GM18502 (cell line): ENCODE data around the gene SCYL3.
"Not testable (repeated sequence)": the region's sequence is repeated elsewhere in the genome, so short reads cannot be mapped to it uniquely, and the experiment has no call there.

Experiments used
- ATAC-seq: cut with Tn5 transposase; IDR thresholded peaks from one replicate; pipeline ENCODE4 v1.9.1; 2021; ENCODE audit warnings: mild to moderate bottlenecking; ENCODE audit not compliant: unreplicated experiment, poor library complexity

The SCYL3 gene, protein sequence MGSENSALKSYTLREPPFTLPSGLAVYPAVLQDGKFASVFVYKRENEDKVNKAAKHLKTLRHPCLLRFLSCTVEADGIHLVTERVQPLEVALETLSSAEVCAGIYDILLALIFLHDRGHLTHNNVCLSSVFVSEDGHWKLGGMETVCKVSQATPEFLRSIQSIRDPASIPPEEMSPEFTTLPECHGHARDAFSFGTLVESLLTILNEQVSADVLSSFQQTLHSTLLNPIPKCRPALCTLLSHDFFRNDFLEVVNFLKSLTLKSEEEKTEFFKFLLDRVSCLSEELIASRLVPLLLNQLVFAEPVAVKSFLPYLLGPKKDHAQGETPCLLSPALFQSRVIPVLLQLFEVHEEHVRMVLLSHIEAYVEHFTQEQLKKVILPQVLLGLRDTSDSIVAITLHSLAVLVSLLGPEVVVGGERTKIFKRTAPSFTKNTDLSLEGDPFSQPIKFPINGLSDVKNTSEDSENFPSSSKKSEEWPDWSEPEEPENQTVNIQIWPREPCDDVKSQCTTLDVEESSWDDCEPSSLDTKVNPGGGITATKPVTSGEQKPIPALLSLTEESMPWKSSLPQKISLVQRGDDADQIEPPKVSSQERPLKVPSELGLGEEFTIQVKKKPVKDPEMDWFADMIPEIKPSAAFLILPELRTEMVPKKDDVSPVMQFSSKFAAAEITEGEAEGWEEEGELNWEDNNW

DNA sequence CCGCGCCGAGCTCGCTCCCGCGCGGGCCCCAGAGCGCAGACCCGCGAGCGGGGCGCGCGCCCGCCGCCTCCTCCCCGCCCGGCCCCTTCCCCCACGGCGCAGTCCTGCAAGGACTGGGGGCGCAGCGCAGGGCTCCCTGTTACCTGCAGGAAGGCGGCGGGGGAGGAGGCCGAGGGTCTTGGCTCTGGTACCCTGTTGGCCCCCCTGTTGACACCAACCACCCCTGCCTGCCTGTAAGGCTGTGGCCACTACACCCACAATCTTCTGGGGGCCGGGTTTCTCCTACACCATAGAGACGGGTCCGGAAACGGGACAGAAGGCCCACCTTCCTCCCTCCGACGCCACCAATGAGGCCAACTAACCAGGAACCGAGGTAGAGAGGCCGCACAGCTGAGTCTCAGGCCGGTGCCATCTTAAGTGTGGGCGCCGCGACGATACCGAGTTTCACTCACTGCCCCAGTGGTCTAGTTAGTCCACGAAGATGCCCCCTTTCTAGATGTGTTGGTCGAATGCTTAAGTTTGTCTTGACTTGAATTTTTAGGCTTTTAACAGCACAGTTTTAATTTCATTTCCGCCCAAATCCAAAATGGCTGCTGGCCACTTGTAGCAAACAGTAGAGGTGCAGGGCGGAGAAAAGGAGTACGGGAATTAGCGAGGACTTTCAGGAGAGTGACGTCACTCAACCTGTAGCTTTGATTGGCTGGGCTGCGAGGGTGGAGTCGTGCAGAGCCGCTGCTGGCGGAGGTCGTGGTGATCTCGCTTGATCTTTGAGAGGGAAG, at the start of gene SCYL3:
TSS of gene SCYL3 (minus strand) at position 252 of the 779 bp plus-strand sequence. CDS start 5,056 bp downstream, outside the sequence.
- ATAC-seq, result peak; percentile 88

DNA sequence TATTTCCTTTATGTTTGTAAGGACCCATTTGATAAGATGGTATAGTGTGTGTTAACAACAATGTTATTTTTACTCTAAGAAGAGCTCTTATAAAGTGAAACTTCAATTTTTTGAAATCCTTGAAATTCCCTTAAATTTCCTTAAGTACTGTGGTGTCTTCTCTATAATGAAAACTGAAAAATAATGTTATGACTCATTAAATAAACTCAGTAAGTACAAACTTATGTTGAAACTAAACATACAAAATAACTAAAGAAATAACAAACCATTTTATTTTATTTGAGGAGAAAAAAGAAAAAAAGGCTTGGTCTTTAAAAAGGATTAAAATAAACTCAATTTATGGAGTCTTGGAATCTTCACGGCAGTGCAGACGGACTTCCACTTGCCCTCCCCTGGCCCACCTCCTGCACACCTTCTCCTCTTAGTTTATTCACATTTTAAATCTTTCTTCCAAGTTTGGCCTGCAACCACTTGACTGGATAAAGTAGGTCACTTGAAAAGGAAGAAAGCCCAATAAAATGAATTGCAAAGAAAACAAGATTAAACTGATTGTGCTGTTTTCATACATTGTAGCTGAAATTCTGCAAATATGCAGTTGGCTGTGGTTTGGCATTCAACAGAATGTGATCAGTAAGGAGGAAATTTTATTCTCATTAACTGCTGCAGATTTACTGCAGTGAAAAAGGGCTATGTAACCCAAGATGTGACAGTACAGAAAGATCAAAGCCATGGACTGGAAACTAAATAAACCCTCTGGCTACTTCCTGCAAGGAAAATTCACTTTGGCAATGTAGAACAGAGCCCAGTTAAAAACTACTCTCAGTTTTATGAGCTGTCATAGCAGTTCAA, 48.5 kb upstream of the SCYL3 start:
- ATAC-seq, result no peak

DNA sequence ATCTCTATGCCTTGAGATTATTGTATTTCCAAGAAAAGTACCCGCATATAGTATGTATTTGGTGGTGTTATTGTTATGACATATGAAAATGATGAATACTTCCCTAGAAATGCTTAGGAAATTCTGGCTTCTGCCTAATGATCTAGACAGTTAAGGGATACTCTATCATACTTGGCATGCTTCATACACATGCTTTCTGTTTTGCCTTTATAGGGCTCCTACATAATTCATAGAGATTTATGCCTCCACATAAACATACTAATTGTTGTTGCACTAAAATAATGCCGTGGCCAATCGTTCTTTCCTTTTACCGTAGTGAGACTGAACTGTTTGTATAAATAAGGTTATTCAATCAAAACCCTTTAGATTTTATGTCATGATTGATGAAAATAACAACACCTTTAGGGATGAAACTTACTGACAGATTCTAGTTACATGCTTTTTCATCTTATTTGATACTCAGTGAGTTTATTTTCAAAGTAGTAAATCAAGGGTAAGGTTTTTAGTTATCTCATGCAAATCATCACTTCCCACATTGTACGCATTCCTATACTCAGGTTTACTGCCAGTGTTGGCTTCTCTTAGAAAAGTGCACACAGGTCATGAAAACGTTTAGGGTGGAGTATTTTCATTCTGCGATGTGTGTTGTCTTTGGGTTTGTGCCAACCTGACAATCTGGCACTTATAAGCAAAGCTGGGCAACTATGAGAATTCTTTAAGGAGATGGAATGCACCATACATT, 40.5 kb upstream of the SCYL3 start:
- ATAC-seq, result no peak

DNA sequence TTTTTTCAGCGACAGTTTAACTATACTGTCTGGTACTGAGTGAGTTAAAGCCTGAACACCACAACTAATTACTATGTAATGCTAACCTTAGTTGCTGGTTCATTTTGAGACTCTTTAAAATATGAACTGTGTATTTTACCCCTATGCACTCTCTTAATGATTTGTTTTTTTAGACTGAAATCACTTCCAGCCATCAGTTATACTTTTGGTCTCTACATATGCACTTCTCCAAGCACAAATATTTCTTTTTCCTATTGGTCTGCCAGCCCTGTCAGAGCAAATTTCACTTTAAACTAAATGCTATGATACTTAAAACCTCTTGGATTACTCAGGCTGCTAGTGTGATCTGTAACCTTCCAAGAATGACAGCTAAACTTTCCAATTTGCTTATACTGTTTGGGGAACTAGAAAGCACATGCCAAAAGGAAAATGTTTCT, 38.1 kb upstream of the SCYL3 start:
- ATAC-seq, result no peak

DNA sequence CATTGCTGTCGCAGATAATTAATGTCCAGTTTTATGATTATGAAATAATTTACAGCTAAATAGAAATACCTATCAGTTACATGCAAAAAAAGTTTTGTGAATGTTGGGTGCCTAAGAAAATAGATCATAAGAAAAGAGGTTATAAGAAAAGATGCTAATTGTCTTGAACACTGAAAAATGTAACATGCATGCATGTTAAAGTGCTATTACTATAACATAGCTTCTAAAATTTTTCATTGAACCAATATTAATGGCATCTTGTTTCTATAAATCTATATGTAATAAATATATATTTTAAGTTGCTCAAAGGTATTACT, 35.5 kb upstream of the SCYL3 start:
- no peak for ATAC-seq

DNA sequence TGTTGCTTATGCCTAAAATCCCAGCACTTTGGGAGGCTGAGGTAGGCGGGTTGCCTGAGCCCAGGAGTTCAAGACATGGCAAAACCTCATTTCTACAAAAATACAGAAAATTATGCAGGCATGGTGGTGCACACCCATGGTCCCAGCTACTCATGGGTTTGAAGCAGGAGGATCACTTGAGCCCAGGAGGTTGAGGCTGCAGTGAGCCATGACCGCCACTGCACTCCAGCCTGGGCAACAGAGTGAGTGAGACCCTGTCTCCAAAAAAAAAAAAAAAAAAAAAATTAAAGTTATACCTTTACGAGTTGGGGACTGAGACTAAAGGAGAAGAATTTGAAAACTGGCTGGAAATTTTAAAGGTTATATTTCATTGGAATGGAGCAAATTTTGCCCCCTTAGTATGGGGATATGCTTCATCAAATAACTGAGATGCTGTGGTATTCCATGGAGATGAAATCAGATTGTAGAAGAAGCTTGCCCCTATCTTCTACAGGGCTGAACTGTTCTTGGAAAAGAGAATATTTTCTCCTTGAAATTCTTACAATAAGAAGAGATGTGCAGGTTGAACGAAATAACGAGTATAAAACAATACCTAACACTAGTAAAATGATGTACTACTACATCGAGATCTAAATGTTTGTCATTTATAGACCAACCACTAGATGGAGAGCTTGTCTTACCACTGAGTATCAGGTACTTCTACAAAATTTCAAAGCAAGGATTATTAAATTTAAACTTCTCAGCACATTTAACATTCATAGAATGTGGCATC, 34.9 kb upstream of the SCYL3 start:
- ATAC-seq, result peak; percentile 65

DNA sequence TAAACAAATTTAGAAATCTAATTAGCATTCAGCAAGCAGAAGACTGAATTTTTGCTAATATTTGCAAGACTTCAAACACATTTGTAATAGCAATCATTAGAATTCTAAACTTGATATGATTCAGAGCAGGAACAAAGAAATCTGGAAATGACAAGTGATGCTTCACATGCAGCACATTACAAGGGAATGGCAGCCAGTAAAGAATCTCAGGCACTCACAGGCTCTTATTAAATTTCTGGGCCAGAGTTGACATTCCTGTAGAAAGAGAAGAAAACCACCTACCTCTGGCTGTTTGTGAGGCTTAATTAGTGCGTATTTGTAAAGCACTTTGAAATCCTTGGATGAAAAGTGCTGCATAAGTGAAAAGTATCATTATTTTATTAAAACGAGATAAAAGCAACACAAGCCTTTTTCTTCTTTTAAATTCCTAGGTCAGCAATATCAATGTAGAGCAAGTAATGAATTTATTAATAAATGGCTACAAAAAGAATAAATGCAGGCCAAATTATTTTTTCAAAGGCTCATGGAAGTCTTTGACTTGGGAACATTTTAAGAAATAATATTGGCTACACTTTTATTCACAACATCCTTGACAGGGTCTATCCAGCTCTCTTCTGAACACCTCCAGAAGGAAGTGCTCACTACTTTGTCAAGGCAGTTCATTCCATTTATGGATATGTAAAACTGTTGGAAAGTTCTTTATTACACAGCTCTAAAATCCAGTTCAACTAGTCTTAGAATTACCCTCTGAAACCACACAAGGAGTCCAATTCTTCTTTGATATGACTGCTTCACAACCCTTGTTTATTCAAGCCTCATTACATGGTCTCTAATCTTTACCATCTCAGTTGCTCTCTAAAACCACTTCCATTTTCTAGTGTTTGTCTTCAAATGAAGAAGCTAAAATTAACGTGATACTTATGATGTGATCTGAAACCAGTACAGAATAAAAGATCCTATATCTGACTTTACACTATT, 32.1 kb upstream of the SCYL3 start:
- peak; percentile 83 for ATAC-seq

DNA sequence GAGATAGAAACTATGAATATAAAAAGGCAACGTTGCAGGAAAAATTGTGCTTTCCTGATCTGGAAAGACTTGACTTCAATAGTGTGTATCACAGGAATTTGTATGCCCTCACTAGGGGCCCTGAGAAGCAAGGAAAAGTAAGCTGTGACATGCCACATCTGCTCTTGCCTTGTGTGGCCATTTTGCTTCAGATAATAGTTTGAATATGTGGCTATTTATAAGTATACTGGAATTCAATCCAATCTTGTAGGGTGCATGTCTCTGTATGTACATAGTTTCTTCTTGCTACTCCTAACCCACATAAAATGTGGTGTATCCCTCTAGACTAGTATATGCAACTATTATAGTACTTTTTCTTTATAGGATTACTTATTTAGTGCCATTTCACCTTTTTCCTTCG, 31.1 kb upstream of the SCYL3 start:
- no peak for ATAC-seq

DNA sequence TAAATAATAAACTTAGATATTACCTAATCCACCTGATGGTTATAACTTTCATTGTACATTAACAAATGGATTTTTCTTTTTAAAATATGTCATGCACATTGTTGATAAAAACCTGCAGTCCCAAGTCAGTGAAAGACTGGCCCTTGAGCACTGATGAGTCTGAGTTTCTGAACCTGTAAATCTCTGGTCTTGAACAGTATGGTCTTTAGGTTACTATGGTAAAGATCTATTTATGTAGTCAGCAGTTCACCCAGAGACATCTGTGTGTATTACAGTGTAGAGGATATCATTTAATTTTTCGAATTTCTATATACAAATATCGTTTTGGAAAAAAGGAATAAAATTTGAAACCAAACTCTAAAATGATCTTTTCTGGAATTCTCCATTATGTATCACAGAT, 30.4 kb upstream of the SCYL3 start:
- no peak for ATAC-seq

DNA sequence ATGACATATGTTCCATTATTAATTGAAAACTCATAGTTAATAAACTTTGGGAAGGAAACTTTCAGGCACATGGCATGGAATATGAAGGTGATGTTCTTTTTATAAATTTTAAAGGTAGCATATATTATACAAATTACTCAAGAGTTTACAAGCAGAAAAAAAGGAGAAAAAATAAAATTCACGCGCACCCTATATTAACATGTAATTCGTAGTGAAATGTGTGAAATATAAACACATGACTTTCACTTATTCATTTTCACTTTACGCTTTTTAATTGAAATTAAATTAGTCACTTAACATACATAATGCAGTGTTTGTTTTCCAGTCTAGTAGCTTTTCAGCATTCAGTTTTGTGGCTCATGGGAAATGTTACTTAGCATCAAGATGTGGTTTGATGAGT, 27.4 kb upstream of the SCYL3 start:
- no peak for ATAC-seq

DNA sequence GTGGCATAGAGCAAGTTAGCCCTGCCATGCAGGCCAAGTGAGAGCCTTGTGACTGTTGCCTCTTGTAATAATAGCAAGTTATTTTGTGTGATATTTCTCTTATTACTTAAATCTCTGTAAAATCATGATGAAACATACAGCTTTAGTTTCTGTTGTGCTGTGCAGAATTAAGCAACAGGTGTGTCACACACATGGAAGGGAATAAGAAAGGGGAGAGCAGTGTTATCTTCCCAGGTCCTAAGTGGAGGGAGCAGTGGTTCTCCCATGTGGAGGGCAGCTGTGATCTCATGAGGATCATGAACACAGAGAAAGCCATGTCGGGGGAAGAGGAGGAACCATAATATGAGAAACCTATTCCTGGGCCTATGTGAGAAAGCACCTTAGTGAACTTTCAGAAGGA, 25.2 kb upstream of the SCYL3 start:
- ATAC-seq, result no peak

DNA sequence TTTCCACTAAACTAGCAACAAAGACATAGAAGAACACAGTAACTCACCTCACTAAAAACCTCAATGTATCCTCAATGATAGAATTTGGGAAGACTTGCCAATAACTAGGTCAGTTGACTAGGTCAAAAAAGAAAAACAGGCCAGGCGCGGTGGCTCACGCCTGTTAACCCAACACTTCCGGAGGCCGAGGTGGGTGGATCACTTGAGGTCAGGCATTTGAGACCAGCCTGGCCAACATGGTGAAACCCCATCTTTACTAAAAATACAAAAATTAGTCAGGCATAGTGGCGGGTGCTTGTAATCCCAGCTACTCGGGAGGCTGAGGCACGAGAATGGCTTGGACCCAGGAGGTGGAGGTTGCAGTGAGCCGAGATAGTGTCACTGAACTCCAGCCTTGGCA, 24.5 kb upstream of the SCYL3 start:
- not testable (repeated sequence) for ATAC-seq

DNA sequence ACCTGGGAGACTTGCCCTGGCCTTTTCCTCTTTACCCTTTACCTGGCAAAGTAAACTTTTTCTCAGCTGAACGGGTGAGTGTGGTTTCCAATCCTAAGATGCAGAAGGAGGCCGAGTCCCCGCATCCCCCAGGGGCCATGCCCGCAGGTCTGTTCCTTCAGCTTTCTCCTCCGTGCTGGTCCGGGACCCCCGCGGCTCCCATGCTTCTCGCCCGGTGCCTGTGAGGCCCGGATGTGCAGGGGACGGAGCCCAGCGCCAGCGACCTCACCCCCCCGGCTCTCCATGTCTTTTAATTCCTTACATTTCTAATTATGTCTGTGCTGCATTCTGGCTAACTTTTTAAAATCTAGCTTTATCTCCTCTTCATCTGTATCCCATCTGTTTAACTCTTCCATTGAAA, 21.5 kb upstream of the SCYL3 start:
- ATAC-seq, result no peak

DNA sequence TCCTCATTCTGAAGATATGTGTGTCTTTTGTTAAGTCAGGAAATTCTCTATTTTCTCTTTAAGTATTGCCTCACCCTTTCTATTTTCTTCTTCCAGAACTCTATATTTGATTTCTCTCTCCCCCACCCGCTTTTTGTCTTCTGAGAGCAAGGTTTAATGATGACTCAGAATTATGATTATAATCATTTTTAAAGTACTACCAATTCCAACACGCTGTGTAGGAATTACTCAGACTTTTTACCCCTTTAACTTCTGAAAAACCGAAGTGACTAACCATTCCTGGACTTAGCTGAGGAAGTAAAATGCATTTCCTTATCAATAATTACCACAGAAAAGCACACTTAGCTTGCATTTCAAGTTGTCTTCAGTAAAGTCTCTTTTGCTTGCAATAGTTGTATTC, 20.8 kb upstream of the SCYL3 start:
- no peak for ATAC-seq

DNA sequence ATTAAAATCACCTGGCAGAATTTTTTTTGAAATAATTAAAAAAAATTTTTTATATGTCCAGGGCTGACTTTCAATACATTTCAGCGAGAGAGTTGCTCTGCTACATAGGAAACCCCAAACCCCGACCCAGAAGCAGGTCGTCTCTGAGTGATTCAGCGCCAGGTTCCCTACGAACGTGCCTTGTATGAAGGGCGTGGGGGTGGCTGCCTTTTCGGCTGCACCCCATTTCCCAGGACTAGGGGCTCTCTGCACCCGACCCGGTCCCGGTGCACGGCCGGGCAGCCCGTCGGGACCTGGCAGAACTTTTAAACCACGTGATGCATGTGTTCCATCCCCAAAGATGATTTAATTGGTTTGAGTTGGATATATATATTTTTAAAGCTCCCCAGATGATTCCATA, 15.8 kb upstream of the SCYL3 start:
- ATAC-seq, result no peak

DNA sequence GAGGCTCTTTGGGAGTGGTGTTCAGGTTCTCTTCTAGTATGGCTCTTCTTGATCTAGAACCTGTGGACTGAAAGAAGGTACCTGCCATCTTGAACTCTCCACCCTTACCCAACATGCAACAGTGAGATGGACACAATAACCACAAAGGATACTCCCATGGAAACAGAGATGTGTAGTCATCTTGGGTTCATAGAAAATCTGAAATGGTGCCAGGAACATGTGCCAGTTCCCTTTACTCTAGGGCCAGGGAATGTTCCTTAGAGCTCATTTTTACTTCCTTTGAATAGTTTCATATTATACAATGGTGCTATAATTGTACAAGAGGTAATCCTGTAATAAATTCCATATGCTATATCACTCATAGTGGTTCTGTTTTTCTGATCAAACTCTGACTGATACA, 13.2 kb upstream of the SCYL3 start:
- ATAC-seq, result no peak

DNA sequence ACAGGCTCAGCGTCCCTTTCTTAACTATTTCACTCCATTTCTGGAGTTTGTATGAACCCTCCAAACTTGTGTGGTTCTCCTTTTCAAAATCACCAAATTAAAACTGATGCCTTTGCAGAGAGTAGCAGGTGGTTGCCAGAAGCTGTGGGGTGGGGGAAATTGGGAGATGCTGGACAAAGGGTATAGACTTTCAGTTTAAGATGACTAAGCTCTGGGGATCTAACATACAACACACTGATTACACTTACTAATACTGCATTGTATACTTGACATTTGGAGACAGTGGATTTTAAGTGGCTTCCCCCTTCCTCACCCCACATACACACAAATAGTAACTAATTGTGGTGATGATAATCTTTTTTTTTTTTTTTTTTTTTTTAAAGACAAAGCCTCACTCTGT, 11.1 kb upstream of the SCYL3 start:
- no peak for ATAC-seq

DNA sequence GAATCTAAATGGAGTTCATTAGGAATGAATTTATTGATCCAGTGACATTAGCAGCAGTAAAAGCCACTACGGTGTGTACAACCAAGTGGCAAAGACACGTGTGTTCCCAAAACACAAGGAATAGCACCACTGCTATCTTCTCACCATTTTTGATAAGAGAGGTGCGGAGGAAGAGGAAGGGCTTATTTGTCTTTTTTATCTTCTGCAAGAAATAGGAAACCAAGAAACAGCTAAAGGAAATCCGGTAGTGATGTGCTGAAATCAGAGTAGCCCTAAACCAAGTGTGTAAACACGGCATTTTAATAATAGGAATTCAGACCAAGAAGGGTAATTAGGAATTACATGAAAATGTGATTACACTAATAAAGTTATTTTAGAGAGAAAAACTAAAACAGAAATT, 9.1 kb upstream of the SCYL3 start:
- no peak for ATAC-seq
